Neural crest cell (in vitro differentiated cells): ENCODE data around the gene PANX3. TPM values are rescaled to one million over a fixed set of nuclear protein-coding genes. Genes with fewer than 3 reads are reported as not detected.

ENCODE experiments used
- DNase-seq: peaks from one replicate; pipeline ENCODE4 v3.0.0; 2021; ENCODE audit warnings: low read depth, mixed read lengths, low spot score
- H3K27ac Mint-ChIP-seq: one replicate; pipeline ENCODE4 v1.8.0; 2021; ENCODE audit warnings: mild to moderate bottlenecking, mixed read lengths; ENCODE audit not compliant: unreplicated experiment
- H3K27me3 Mint-ChIP-seq: 2 replicates; pipeline ENCODE4 v1.8.0; 2021; ENCODE audit warnings: low read depth, mild to moderate bottlenecking, mixed read lengths
- H3K36me3 Mint-ChIP-seq: 2 replicates; pipeline ENCODE4 v1.8.0; 2021; ENCODE audit warnings: low read depth, mild to moderate bottlenecking, mixed read lengths
- H3K4me1 Mint-ChIP-seq: 2 replicates; pipeline ENCODE4 v1.8.0; 2021; ENCODE audit warnings: mixed read lengths
- H3K4me3 Mint-ChIP-seq: one replicate; pipeline ENCODE4 v1.8.0; 2021; ENCODE audit warnings: mild to moderate bottlenecking, mixed read lengths
- H3K9me3 Mint-ChIP-seq: 2 replicates; pipeline ENCODE4 v1.8.0; 2021; ENCODE audit warnings: mixed read lengths
- CTCF ChIP-seq: fragments of 200-600 bp; sonication (generic); conservative IDR thresholded peaks from 2 replicates; pipeline ENCODE4 v1.5.0; 2021; ENCODE audit warnings: antibody characterized with exemption, mild to moderate bottlenecking
- total RNA-seq: library from RNA; stranded (reverse); gene quantifications from 2 replicates; pipeline ENCODE4 v1.2.1, GENCODE V29; 2021

PANX3 gene
- total RNA-seq, 1 donor from 2014 or later, result not detected

- TF ChIP-seq CTCF, result no peak
- Mint-ChIP-seq H3K4me1 (no peaks in the 10 kb centered on the region), H3K36me3 (no peaks in the 10 kb centered on the region)
Observed at GRCh38 chr11:124591430-124591829, 19.8 kb upstream of the PANX3 start.

GRCh38 chr11:124592627-124593026, 18.6 kb upstream of the PANX3 start:
- no peak overlapping the region for H3K4me3 Mint-ChIP-seq
- TF ChIP-seq CTCF, result no peak
- no peaks in the 10 kb centered on the region for H3K4me1 Mint-ChIP-seq
- no peaks in the 10 kb centered on the region for H3K36me3 Mint-ChIP-seq
- H3K27me3 Mint-ChIP-seq, result peaks cover 44% of the 10 kb centered on the region
- no peak overlapping the region for H3K27ac Mint-ChIP-seq
- no peaks in the 10 kb centered on the region for H3K9me3 Mint-ChIP-seq
- DNase-seq, result no peak

More at GRCh38 chr11:124591430-124591829, 19.8 kb upstream of the PANX3 start:
- Mint-ChIP-seq H3K4me3 (no peak overlapping the region), H3K27ac (no peak overlapping the region), H3K9me3 (no peaks in the 10 kb centered on the region), H3K27me3 (peaks cover 41% of the 10 kb centered on the region)
- DNase-seq, result no peak

GRCh38 chr11:124595302-124595701, 15.9 kb upstream of the PANX3 start:
- Mint-ChIP-seq H3K4me3 (no peak overlapping the region), H3K27me3 (peaks cover 43% of the 10 kb centered on the region), H3K27ac (no peak overlapping the region), H3K9me3 (peaks cover 2% of the 10 kb centered on the region), H3K36me3 (no peaks in the 10 kb centered on the region), H3K4me1 (no peaks in the 10 kb centered on the region)
- no peak for DNase-seq
- no peak for TF ChIP-seq CTCF

- peaks cover 37% of the 10 kb centered on the region for H3K27me3 Mint-ChIP-seq
- peaks cover 2% of the 10 kb centered on the region for H3K9me3 Mint-ChIP-seq
- DNase-seq, result no peak
- H3K27ac Mint-ChIP-seq, result no peak overlapping the region
- no peak overlapping the region for H3K4me3 Mint-ChIP-seq
- no peak for TF ChIP-seq CTCF
- H3K4me1 Mint-ChIP-seq, result no peaks in the 10 kb centered on the region
- H3K36me3 Mint-ChIP-seq, result no peaks in the 10 kb centered on the region
Observed at GRCh38 chr11:124597626-124598025, 13.6 kb upstream of the PANX3 start.

- H3K27ac Mint-ChIP-seq, result no peak overlapping the region
- H3K36me3 Mint-ChIP-seq, result no peaks in the 10 kb centered on the region
- no peaks in the 10 kb centered on the region for H3K4me1 Mint-ChIP-seq
- DNase-seq, result no peak
- H3K27me3 Mint-ChIP-seq, result peaks cover 24% of the 10 kb centered on the region
- no peak for TF ChIP-seq CTCF
- peaks cover 2% of the 10 kb centered on the region for H3K9me3 Mint-ChIP-seq
- H3K4me3 Mint-ChIP-seq, result no peak overlapping the region
Observed at GRCh38 chr11:124600621-124601320, 10.5 kb upstream of the PANX3 start.
